H1 (cell line): ENCODE data around the gene LY6G6D. TPM values are rescaled to one million over a fixed set of nuclear protein-coding genes. Genes with fewer than 3 reads are reported as not detected.

Experiments used
- ASH2L ChIP-seq: fragments of 200-600, 300-600 bp; sonication (generic); IDR thresholded peaks from one replicate; pipeline ENCODE4 v1.7.1; 2017; ENCODE audit warnings: low read length
- BCL11A ChIP-seq, 2 experiments: IDR thresholded peaks; one replicate each; pipeline ENCODE4 v1.6.1; 2011; ENCODE audit warnings: low read depth in 2 of 2, low read length in 2 of 2, mild to moderate bottlenecking in 2 of 2
- BRCA1 ChIP-seq: IDR thresholded peaks from 2 replicates; pipeline ENCODE4 v1.6.1; 2012; ENCODE audit warnings: low read depth, low read length, improper control_type of control experiment
- CHD1 ChIP-seq: IDR thresholded peaks from 2 replicates; pipeline ENCODE4 v1.6.1; 2012; ENCODE audit warnings: low read depth, low read length, improper control_type of control experiment
- CHD2 ChIP-seq: IDR thresholded peaks from 2 replicates; pipeline ENCODE4 v1.6.1; 2012; ENCODE audit warnings: low read length, improper control_type of control experiment
- CTCF ChIP-seq, 3 experiments: IDR thresholded peaks; 1 replicate in 2 of 3; 2 replicates in 1 of 3; pipeline versions ENCODE4 v1.5.1 to v1.6.1; 2011; ENCODE audit warnings: low read length in 3 of 3, mild to moderate bottlenecking in 3 of 3, inconsistent platforms in 2 of 3, low read depth in 1 of 3, moderate library complexity in 1 of 3; ENCODE audit not compliant: insufficient read depth in 1 of 3; ENCODE audit errors: control extremely low read depth in 1 of 3
- FOSL1 ChIP-seq: IDR thresholded peaks from 2 replicates; pipeline ENCODE4 v1.6.1; 2011; ENCODE audit warnings: mild to moderate bottlenecking, low read depth, low read length, moderate library complexity; ENCODE audit not compliant: insufficient read depth
- GABPA ChIP-seq: IDR thresholded peaks from 2 replicates; pipeline ENCODE4 v1.6.1; 2011; ENCODE audit warnings: mild to moderate bottlenecking, low read length, moderate library complexity, borderline replicate concordance; ENCODE audit not compliant: insufficient read depth
- JUN ChIP-seq: IDR thresholded peaks from 2 replicates; pipeline ENCODE4 v1.6.1; 2011; ENCODE audit warnings: low read depth, mild to moderate bottlenecking, improper control_type of control experiment, low read length
- KDM5A ChIP-seq: fragments of 200-600 bp; IDR thresholded peaks from 2 replicates; pipeline ENCODE4 v1.7.1; 2012; ENCODE audit warnings: mild to moderate bottlenecking, low read length, inconsistent platforms, mixed read lengths
- NANOG ChIP-seq: IDR thresholded peaks from 2 replicates; pipeline ENCODE4 v1.6.1; 2011; ENCODE audit warnings: low read length, low read depth, mild to moderate bottlenecking, inconsistent platforms; ENCODE audit not compliant: insufficient read depth, poor library complexity, severe bottlenecking
- NRF1 ChIP-seq: IDR thresholded peaks from 2 replicates; pipeline ENCODE4 v1.6.1; 2011; ENCODE audit warnings: mild to moderate bottlenecking, low read depth, low read length, improper control_type of control experiment
- POLR2AphosphoS5 ChIP-seq: IDR thresholded peaks from 2 replicates; pipeline ENCODE4 v1.6.1; 2011; ENCODE audit warnings: low read depth, low read length
- RXRA ChIP-seq: IDR thresholded peaks from 2 replicates; pipeline ENCODE4 v1.6.1; 2011; ENCODE audit warnings: low read depth, mild to moderate bottlenecking, low read length, moderate library complexity; ENCODE audit not compliant: insufficient read depth
- SIRT6 ChIP-seq: IDR thresholded peaks from one replicate; pipeline ENCODE4 v1.7.1; 2012; ENCODE audit warnings: low read length, inconsistent platforms
- SIX5 ChIP-seq: IDR thresholded peaks from 2 replicates; pipeline ENCODE4 v1.6.1; 2011; ENCODE audit warnings: mild to moderate bottlenecking, low read depth, low read length
- TAF1 ChIP-seq: IDR thresholded peaks from 2 replicates; pipeline ENCODE4 v1.6.1; 2011; ENCODE audit warnings: mild to moderate bottlenecking, low read depth, low read length
- YY1 ChIP-seq: IDR thresholded peaks from 2 replicates; pipeline ENCODE4 v1.6.1; 2011; ENCODE audit warnings: low read depth, mild to moderate bottlenecking, low read length
- polyA plus RNA-seq, 7 experiments: library from polyadenylated mRNA; depleted of rRNA in 3 of 7; stranded (reverse) in 5 of 7; unstranded in 2 of 7; fragments of >200 nt in 5 of 7; fragments of 200-250 nt in 2 of 7; gene quantifications; 1 replicate in 5 of 7; 2 replicates in 1 of 7; 4 replicates in 1 of 7; pipeline versions ENCODE4 v1.2.1 to v1.2.3, GENCODE V29; 2011 to 2013; ENCODE audit warnings: missing spikeins in 2 of 7, mixed read lengths in 2 of 7
- total RNA-seq: library from RNA; stranded (reverse); fragmentation: NEBNext Ultra II Directional; extraction: Animal tissue kit (Norgen Biotek cat#: 25700); gene quantifications from 2 replicates; pipeline ENCODE4 v1.2.1, GENCODE V29; 2021
- TF ChIP-seq, protein P1 (sequence below): IDR thresholded peaks from 2 replicates; pipeline ENCODE4 v1.6.1; 2012; ENCODE audit warnings: low read length, inconsistent platforms
- TF ChIP-seq, protein P2 (sequence below): IDR thresholded peaks from 2 replicates; pipeline ENCODE4 v1.6.1; 2011; ENCODE audit warnings: low read depth, mild to moderate bottlenecking, low read length; ENCODE audit not compliant: insufficient read depth

LY6G6D gene
- total and polyA plus RNA-seq, 2 of the 8 experiments (the other 6 are each of a cell fraction or from before 2014, with no cell fraction given), result 1.8 TPM; not detected in 1

- TF ChIP-seq GABPA, result no peak
- TF ChIP-seq, protein P1, sequence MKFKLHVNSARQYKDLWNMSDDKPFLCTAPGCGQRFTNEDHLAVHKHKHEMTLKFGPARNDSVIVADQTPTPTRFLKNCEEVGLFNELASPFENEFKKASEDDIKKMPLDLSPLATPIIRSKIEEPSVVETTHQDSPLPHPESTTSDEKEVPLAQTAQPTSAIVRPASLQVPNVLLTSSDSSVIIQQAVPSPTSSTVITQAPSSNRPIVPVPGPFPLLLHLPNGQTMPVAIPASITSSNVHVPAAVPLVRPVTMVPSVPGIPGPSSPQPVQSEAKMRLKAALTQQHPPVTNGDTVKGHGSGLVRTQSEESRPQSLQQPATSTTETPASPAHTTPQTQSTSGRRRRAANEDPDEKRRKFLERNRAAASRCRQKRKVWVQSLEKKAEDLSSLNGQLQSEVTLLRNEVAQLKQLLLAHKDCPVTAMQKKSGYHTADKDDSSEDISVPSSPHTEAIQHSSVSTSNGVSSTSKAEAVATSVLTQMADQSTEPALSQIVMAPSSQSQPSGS, result no peak
- TF ChIP-seq YY1, result 0 out of 2 replicates have a peak, but pooled peaks have one; percentile 39
- no peak for TF ChIP-seq CHD2
- no peak; the same call in none of the 2 replicates for TF ChIP-seq POLR2AphosphoS5
- no peak for TF ChIP-seq NANOG
- TF ChIP-seq TAF1, result no peak
- TF ChIP-seq SIX5, result no peak
- TF ChIP-seq ASH2L, result peak; percentile 62
- no peak for TF ChIP-seq FOSL1
- TF ChIP-seq RXRA, result no peak
- no peak for TF ChIP-seq NRF1
- TF ChIP-seq, protein P2, sequence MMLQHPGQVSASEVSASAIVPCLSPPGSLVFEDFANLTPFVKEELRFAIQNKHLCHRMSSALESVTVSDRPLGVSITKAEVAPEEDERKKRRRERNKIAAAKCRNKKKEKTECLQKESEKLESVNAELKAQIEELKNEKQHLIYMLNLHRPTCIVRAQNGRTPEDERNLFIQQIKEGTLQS, result no peak
- TF ChIP-seq CHD1, result no peak
- TF ChIP-seq CTCF (IDR thresholded peaks at IDR 0.05; ENCODE audit: control extremely low read depth in 1 of 3, insufficient read depth in 1 of 3, low read depth in 1 of 3, low read length in 3 of 3), result peak in 2 of 3 experiments; percentile 86 to 87; a peak in 3 of 4 replicates
- no peak for TF ChIP-seq BCL11A (IDR thresholded peaks at IDR 0.05; ENCODE audit: low read depth in 2 of 2, low read length in 2 of 2)
- no peak for TF ChIP-seq BRCA1
- TF ChIP-seq JUN, result no peak
- no peak for TF ChIP-seq SIRT6
- no peak; the same call in 1 of the 2 replicates for TF ChIP-seq KDM5A
Observed at GRCh38 chr6:31729515-31729978, 14.4 kb downstream of the LY6G6D start (continued).
